IMR-90 (cell line): ENCODE measurements around the gene FARP1. TPM values are rescaled to one million over a fixed set of nuclear protein-coding genes. Genes with fewer than 3 reads are reported as not detected.

Source experiments
- ATAC-seq: fragments of 200-7000 bp; cut with Tn5 transposase; 2 replicates; pipeline ENCODE4 v1.9.1; 2020; ENCODE audit warnings: low read depth, mild to moderate bottlenecking, moderate library complexity
- BruUV-seq: library from RNA; stranded (reverse); fragments of 400-500 nt; replicated peaks from 2 replicates; lab custom pipeline; 2021; lab: Mats Ljungman, UMichigan
- CTCF ChIA-PET: fragments of 300-600 bp; formaldehyde crosslinking; extraction: SDS; loops from one replicate; lab custom pipeline; 2021; ENCODE audit warnings: antibody characterized with exemption; lab: Yijun Ruan, JAX
- POLR2A ChIA-PET: fragments of 300-600 bp; sonication (Branson Sonifier 250); formaldehyde crosslinking; loops from one replicate; lab custom pipeline; 2022; ENCODE audit warnings: antibody characterized with exemption; ENCODE audit not compliant: unreplicated experiment; lab: Charles Lee
- DNase-seq: peaks from one replicate; pipeline ENCODE4 v3.0.0; 2013
- H2AFZ ChIP-seq: replicated peaks from 2 replicates; pipeline ENCODE3; 2013; ENCODE audit warnings: low read length, mild to moderate bottlenecking; ENCODE audit not compliant: poor library complexity
- H2AK5ac ChIP-seq: 2 replicates; pipeline ENCODE4 v1.6.1; 2013; ENCODE audit warnings: low read depth, low read length, inconsistent platforms
- H2AK9ac ChIP-seq: replicated peaks from 2 replicates; pipeline ENCODE3; 2013; ENCODE audit warnings: mild to moderate bottlenecking, low read depth, low read length, moderate library complexity; ENCODE audit not compliant: poor library complexity
- H2BK120ac ChIP-seq: 2 replicates; pipeline ENCODE4 v1.6.1; 2013; ENCODE audit warnings: low read depth, low read length, inconsistent platforms
- H2BK15ac ChIP-seq: 3 replicates; pipeline ENCODE4 v1.6.1; 2013; ENCODE audit warnings: low read depth, low read length, inconsistent platforms
- H2BK20ac ChIP-seq: 2 replicates; pipeline ENCODE4 v1.6.1; 2013; ENCODE audit warnings: low read depth, mild to moderate bottlenecking, inconsistent platforms, low read length, moderate library complexity
- H2BK5ac ChIP-seq: 2 replicates; pipeline ENCODE4 v1.6.1; 2013; ENCODE audit warnings: mild to moderate bottlenecking, low read depth, low read length, inconsistent platforms; ENCODE audit not compliant: poor library complexity, severe bottlenecking
- H3K14ac ChIP-seq: replicated peaks from 2 replicates; pipeline ENCODE4 v1.6.1; 2013; ENCODE audit warnings: low read depth, low read length, inconsistent platforms
- H3K18ac ChIP-seq: 2 replicates; pipeline ENCODE4 v1.6.1; 2013; ENCODE audit warnings: low read depth, low read length, control low read depth
- H3K23ac ChIP-seq: 2 replicates; pipeline ENCODE4 v1.6.1; 2013; ENCODE audit warnings: low read depth, low read length, inconsistent platforms
- H3K27ac ChIP-seq: 2 replicates; pipeline ENCODE4 v1.5.1; 2013; ENCODE audit warnings: mild to moderate bottlenecking, control low read depth, low read length; ENCODE audit not compliant: insufficient read depth
- H3K27me3 ChIP-seq: 2 replicates; pipeline ENCODE4 v1.6.1; 2013; ENCODE audit warnings: low read length; ENCODE audit not compliant: control insufficient read depth, insufficient read depth
- H3K36me3 ChIP-seq: 2 replicates; pipeline ENCODE4 v1.6.1; 2013; ENCODE audit warnings: low read length, mixed read lengths; ENCODE audit not compliant: control insufficient read depth, insufficient read depth
- H3K4ac ChIP-seq: 2 replicates; pipeline ENCODE4 v1.6.1; 2013; ENCODE audit warnings: low read depth, low read length, inconsistent platforms
- H3K4me1 ChIP-seq: 2 replicates; pipeline ENCODE4 v1.6.1; 2013; ENCODE audit warnings: low read length, mixed read lengths; ENCODE audit not compliant: control insufficient read depth, insufficient read depth
- H3K4me2 ChIP-seq: 2 replicates; pipeline ENCODE4 v1.6.1; 2013; ENCODE audit warnings: low read depth, mild to moderate bottlenecking, control low read depth, low read length, moderate library complexity
- H3K4me3 ChIP-seq: 2 replicates; pipeline ENCODE4 v1.5.1; 2013; ENCODE audit warnings: low read depth, mild to moderate bottlenecking, control low read depth, low read length, moderate library complexity; ENCODE audit not compliant: insufficient read depth
- H3K56ac ChIP-seq: 2 replicates; pipeline ENCODE4 v1.6.1; 2013; ENCODE audit warnings: low read length, inconsistent platforms; ENCODE audit not compliant: insufficient read depth; ENCODE audit errors: extremely low read depth
- H3K79me1 ChIP-seq, 2 experiments: 2 replicates each; pipeline ENCODE4 v1.6.1; 2013; ENCODE audit warnings: low read length in 2 of 2, inconsistent platforms in 1 of 2, low read depth in 1 of 2
- H3K9ac ChIP-seq: 2 replicates; pipeline ENCODE4 v1.6.1; 2013; ENCODE audit warnings: low read depth, low read length, control low read depth
- H3K9me1 ChIP-seq: 2 replicates; pipeline ENCODE4 v1.6.1; 2013; ENCODE audit warnings: low read length, inconsistent platforms; ENCODE audit not compliant: insufficient read depth
- H3K9me3 ChIP-seq: 2 replicates; pipeline ENCODE4 v1.6.1; 2013; ENCODE audit warnings: low read length; ENCODE audit not compliant: control insufficient read depth, insufficient read depth
- H4K20me1 ChIP-seq: 2 replicates; pipeline ENCODE4 v1.6.1; 2013; ENCODE audit warnings: low read length, inconsistent platforms; ENCODE audit not compliant: insufficient read depth
- H4K5ac ChIP-seq: 2 replicates; pipeline ENCODE4 v1.6.1; 2013; ENCODE audit warnings: mild to moderate bottlenecking, low read depth, low read length, control low read depth
- H4K8ac ChIP-seq, 2 experiments: 2 replicates each; pipeline ENCODE4 v1.6.1; 2013; ENCODE audit warnings: low read depth in 2 of 2, low read length in 2 of 2, control low read depth in 1 of 2, inconsistent platforms in 1 of 2
- H4K91ac ChIP-seq: 2 replicates; pipeline ENCODE4 v1.6.1; 2013; ENCODE audit warnings: low read depth, low read length, inconsistent platforms; ENCODE audit not compliant: insufficient read depth
- BHLHE40 ChIP-seq: fragments of 150-350 bp; IDR thresholded peaks from 2 replicates; pipeline ENCODE4 v1.6.1; 2016; ENCODE audit warnings: mild to moderate bottlenecking, low read depth, low read length
- CEBPB ChIP-seq: IDR thresholded peaks from 2 replicates; pipeline ENCODE4 v1.6.1; 2012; ENCODE audit warnings: low read depth, low read length, improper control_type of control experiment
- FOS ChIP-seq: fragments of 150-350 bp; IDR thresholded peaks from 2 replicates; pipeline ENCODE4 v1.6.1; 2016; ENCODE audit warnings: low read depth, low read length
- MAFK ChIP-seq: IDR thresholded peaks from 2 replicates; pipeline ENCODE4 v1.6.1; 2012; ENCODE audit warnings: low read depth, low read length, improper control_type of control experiment
- MAZ ChIP-seq: IDR thresholded peaks from 2 replicates; pipeline ENCODE4 v1.6.1; 2012; ENCODE audit warnings: low read depth, mild to moderate bottlenecking, low read length, improper control_type of control experiment, moderate library complexity, borderline replicate concordance
- MXI1 ChIP-seq: IDR thresholded peaks from 2 replicates; pipeline ENCODE4 v1.6.1; 2012; ENCODE audit warnings: low read depth, mild to moderate bottlenecking, low read length, moderate library complexity, borderline replicate concordance
- POLR2A ChIP-seq: IDR thresholded peaks from 2 replicates; pipeline ENCODE4 v1.6.1; 2012; ENCODE audit warnings: mild to moderate bottlenecking, low read depth, low read length
- RAD21 ChIP-seq: IDR thresholded peaks from 2 replicates; pipeline ENCODE4 v1.6.1; 2012; ENCODE audit warnings: low read length, improper control_type of control experiment
- SMC3 ChIP-seq: fragments of 150-350 bp; IDR thresholded peaks from 2 replicates; pipeline ENCODE4 v1.6.1; 2016; ENCODE audit warnings: low read depth, mild to moderate bottlenecking, antibody characterized with exemption, low read length, moderate library complexity
- WGBS, 2 experiments: methylation state at CpG; one replicate each; pipeline versions ENCODE4 v1.1.5 to v1.1.7; 2013; ENCODE audit warnings: missing lambda C conversion rate in 2 of 2; ENCODE audit not compliant: insufficient read length in 1 of 2; ENCODE audit errors: extremely low coverage in 2 of 2; 5-methylcytosine and 5-hydroxymethylcytosine counted together
- dilution Hi-C: fragments of 300-500 bp; cut with HindIII; formaldehyde crosslinking; loops from one replicate; pipeline ENCODE4 v1.14.3; 2018; ENCODE audit warnings: low sequenced_read_pairs; ENCODE audit not compliant: unreplicated experiment
- in situ Hi-C: fragments of 300-500 bp; cut with MboI; formaldehyde crosslinking; loops from 3 replicates; pipeline ENCODE4 v1.14.3; 2019; ENCODE audit warnings: low sequenced_read_pairs, inconsistent platforms, mixed read lengths
- intact Hi-C: fragments of 100-400 bp; cut with micrococcal nuclease; formaldehyde crosslinking; loops from 2 replicates; pipeline ENCODE4 v1.10.0; 2022
- polyA plus RNA-seq, 3 experiments: library from polyadenylated mRNA; depleted of rRNA; stranded (reverse); fragments of >200 nt; gene quantifications; 2 replicates each; pipeline ENCODE4 v1.2.3, GENCODE V29; 2012; ENCODE audit warnings: low replicate concordance in 1 of 3
- total RNA-seq: library from RNA; depleted of rRNA; stranded (reverse); fragments of >200 nt; gene quantifications from 2 replicates; pipeline ENCODE4 v1.2.3, GENCODE V29; 2012
- TF ChIP-seq, protein P1 (sequence below): conservative IDR thresholded peaks from 2 replicates; pipeline ENCODE4 v1.5.1; 2012; ENCODE audit warnings: mild to moderate bottlenecking, low read depth, low read length, improper control_type of control experiment
- TF ChIP-seq, protein P2 (sequence below): fragments of 150-350 bp; IDR thresholded peaks from 2 replicates; pipeline ENCODE4 v1.6.1; 2016; ENCODE audit warnings: low read depth, mild to moderate bottlenecking, low read length, moderate library complexity, borderline replicate concordance

The FARP1 gene
- total and polyA plus RNA-seq, 2 of the 4 experiments (the other 2 are of a cell fraction) = 39.6 to 57.0 TPM

DNA sequence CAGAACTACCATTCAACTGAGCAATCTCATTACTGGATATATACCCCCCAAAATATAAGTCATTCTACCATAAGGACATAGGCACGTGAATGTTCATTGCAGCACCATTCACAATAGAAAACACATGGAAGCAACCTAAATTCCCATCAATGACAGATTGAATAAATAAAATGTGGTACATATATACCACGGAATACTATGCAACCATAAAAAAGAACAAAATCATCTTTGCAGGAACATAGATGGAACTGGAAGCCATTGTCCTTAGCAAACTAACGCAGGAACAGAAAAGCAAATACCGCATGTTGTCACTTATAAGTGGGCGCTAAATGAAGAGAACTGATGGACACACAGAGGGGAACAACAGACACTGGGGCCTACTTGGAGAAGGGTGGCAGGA is 20.0 kb downstream of the FARP1 start:
- H3K9me1 ChIP-seq = peaks cover 29% of the 10 kb centered on the region
- no peak overlapping the region for H2BK120ac ChIP-seq
- H4K8ac ChIP-seq = no peak overlapping the region
- H3K18ac ChIP-seq = no peak overlapping the region
- H2AFZ ChIP-seq = no peak overlapping the region
- DNase-seq = no peak
- no peak overlapping the region for H3K14ac ChIP-seq
- H2BK15ac ChIP-seq = no peak overlapping the region
- intact Hi-C loops = no loop called here
- ChIA-PET POLR2A (no interaction called here), CTCF (no interaction called here)
- H3K9ac ChIP-seq = no peak overlapping the region
- no peak overlapping the region for H2BK5ac ChIP-seq
- H4K20me1 ChIP-seq = peaks cover 78% of the 10 kb centered on the region
- no peak overlapping the region for H2AK5ac ChIP-seq
- no peaks in the 10 kb centered on the region for H3K9me3 ChIP-seq
- ATAC-seq = no peak
- no peak overlapping the region for H2BK20ac ChIP-seq
- in situ Hi-C loops = no loop called here
- BruUV-seq = no TSS peak
- H3K27ac ChIP-seq = no peak overlapping the region
- H3K4ac ChIP-seq = no peak overlapping the region
- H4K5ac ChIP-seq = no peak overlapping the region
- H3K56ac ChIP-seq = no peak overlapping the region
- peaks cover 12% of the 10 kb centered on the region for H3K36me3 ChIP-seq
- H3K23ac ChIP-seq = no peak overlapping the region
- TF ChIP-seq POLR2A = no peak
- no peak for TF ChIP-seq RAD21
- TF ChIP-seq, protein P1, sequence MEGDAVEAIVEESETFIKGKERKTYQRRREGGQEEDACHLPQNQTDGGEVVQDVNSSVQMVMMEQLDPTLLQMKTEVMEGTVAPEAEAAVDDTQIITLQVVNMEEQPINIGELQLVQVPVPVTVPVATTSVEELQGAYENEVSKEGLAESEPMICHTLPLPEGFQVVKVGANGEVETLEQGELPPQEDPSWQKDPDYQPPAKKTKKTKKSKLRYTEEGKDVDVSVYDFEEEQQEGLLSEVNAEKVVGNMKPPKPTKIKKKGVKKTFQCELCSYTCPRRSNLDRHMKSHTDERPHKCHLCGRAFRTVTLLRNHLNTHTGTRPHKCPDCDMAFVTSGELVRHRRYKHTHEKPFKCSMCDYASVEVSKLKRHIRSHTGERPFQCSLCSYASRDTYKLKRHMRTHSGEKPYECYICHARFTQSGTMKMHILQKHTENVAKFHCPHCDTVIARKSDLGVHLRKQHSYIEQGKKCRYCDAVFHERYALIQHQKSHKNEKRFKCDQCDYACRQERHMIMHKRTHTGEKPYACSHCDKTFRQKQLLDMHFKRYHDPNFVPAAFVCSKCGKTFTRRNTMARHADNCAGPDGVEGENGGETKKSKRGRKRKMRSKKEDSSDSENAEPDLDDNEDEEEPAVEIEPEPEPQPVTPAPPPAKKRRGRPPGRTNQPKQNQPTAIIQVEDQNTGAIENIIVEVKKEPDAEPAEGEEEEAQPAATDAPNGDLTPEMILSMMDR = no peak
- TF ChIP-seq SMC3 = no peak
- no peak for TF ChIP-seq BHLHE40
- TF ChIP-seq MXI1 = no peak
- no peak for TF ChIP-seq CEBPB
- no peak for TF ChIP-seq MAZ
- no peak for TF ChIP-seq FOS
- TF ChIP-seq, protein P2, sequence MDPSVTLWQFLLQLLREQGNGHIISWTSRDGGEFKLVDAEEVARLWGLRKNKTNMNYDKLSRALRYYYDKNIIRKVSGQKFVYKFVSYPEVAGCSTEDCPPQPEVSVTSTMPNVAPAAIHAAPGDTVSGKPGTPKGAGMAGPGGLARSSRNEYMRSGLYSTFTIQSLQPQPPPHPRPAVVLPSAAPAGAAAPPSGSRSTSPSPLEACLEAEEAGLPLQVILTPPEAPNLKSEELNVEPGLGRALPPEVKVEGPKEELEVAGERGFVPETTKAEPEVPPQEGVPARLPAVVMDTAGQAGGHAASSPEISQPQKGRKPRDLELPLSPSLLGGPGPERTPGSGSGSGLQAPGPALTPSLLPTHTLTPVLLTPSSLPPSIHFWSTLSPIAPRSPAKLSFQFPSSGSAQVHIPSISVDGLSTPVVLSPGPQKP = no peak
- TF ChIP-seq MAFK = no peak
- no peaks in the 10 kb centered on the region for H3K4me1 ChIP-seq
- H2AK9ac ChIP-seq = no peak overlapping the region
- H3K4me2 ChIP-seq = no peak overlapping the region
- dilution Hi-C loops = no loop called here
- peaks cover 44 to 86% of the 10 kb centered on the region in 2 experiments for H3K79me1 ChIP-seq
- 100% methylated on average over 3 of the region's 5 CpGs; no CpG with 5 or more reads in 1 of the 2 experiments for WGBS, 2 experiments
- no peaks in the 10 kb centered on the region for H3K27me3 ChIP-seq
- H3K4me3 ChIP-seq = no peak overlapping the region
- no peak overlapping the region for H4K91ac ChIP-seq
